WTC11 (cell line): ENCODE data around the gene RBCK1. TPM values are rescaled to one million over a fixed set of nuclear protein-coding genes. Genes with fewer than 3 reads are reported as not detected.

Experiments used
- ATAC-seq: fragments of 200-7000 bp; cut with Tn5 transposase; 2 replicates; pipeline ENCODE4 v1.10.0; 2021; ENCODE audit warnings: mild to moderate bottlenecking, moderate library complexity
- CTCF ChIA-PET: fragments of 300-600 bp; sonication (Branson Sonifier 250); formaldehyde crosslinking; loops from one replicate; lab custom pipeline; 2021; ENCODE audit warnings: antibody characterized with exemption; lab: Charles Lee
- POLR2A ChIA-PET: fragments of 350-600 bp; sonication (Branson Sonifier 250); formaldehyde crosslinking; loops from one replicate; lab custom pipeline; 2021; ENCODE audit warnings: antibody characterized with exemption; lab: Charles Lee
- DNase-seq: peaks from one replicate; pipeline ENCODE4 v3.0.0; 2021; ENCODE audit warnings: low spot score
- H3K27ac Mint-ChIP-seq: 2 replicates; pipeline ENCODE4 v1.8.0; 2021; ENCODE audit warnings: mixed read lengths
- H3K27me3 Mint-ChIP-seq: 2 replicates; pipeline ENCODE4 v1.8.0; 2021; ENCODE audit warnings: low read depth, mild to moderate bottlenecking, moderate library complexity, mixed read lengths
- H3K36me3 Mint-ChIP-seq: 2 replicates; pipeline ENCODE4 v1.8.0; 2021; ENCODE audit warnings: mixed read lengths
- H3K4me1 Mint-ChIP-seq: 2 replicates; pipeline ENCODE4 v1.8.0; 2022; ENCODE audit warnings: mixed read lengths
- H3K4me3 Mint-ChIP-seq: 2 replicates; pipeline ENCODE4 v1.8.0; 2021; ENCODE audit warnings: mild to moderate bottlenecking, moderate library complexity, mixed read lengths
- H3K9me3 Mint-ChIP-seq: 2 replicates; pipeline ENCODE4 v1.8.0; 2021; ENCODE audit warnings: mixed read lengths
- ATF1 ChIP-seq: sonication (generic); formaldehyde crosslinking; IDR thresholded peaks from 2 replicates; pipeline ENCODE4 v1.8.1; 2023; ENCODE audit warnings: mild to moderate bottlenecking, moderate library complexity, missing genetic modification reagents
- E2F1 ChIP-seq: sonication (generic); formaldehyde crosslinking; IDR thresholded peaks from 2 replicates; pipeline ENCODE4 v1.8.0; 2022; ENCODE audit warnings: mild to moderate bottlenecking, missing genetic modification reagents
- EMX1 ChIP-seq: fragments of 250-450 bp; sonication (Bioruptor Pico); IDR thresholded peaks from 2 replicates; pipeline ENCODE4 v1.8.0; 2021; ENCODE audit warnings: mild to moderate bottlenecking
- ESRRA ChIP-seq: sonication (generic); formaldehyde crosslinking; IDR thresholded peaks from 2 replicates; pipeline ENCODE4 v1.8.1; 2022; ENCODE audit warnings: mild to moderate bottlenecking, missing genetic modification reagents, borderline replicate concordance
- FOXK1 ChIP-seq: sonication (generic); formaldehyde crosslinking; IDR thresholded peaks from 2 replicates; pipeline ENCODE4 v1.8.0; 2022; ENCODE audit warnings: mild to moderate bottlenecking, moderate library complexity, missing genetic modification reagents
- FOXP1 ChIP-seq: sonication (generic); formaldehyde crosslinking; IDR thresholded peaks from 2 replicates; pipeline ENCODE4 v1.8.0; 2022; ENCODE audit warnings: missing genetic modification reagents, mild to moderate bottlenecking, moderate library complexity, borderline replicate concordance
- HMGXB4 ChIP-seq: sonication (generic); formaldehyde crosslinking; IDR thresholded peaks from 2 replicates; pipeline ENCODE4 v1.8.1; 2023; ENCODE audit warnings: mild to moderate bottlenecking, moderate library complexity, missing genetic modification reagents
- IRF1 ChIP-seq: sonication (generic); formaldehyde crosslinking; IDR thresholded peaks from 2 replicates; pipeline ENCODE4 v1.8.0; 2023; ENCODE audit warnings: missing genetic modification reagents
- IRF2 ChIP-seq: sonication (generic); formaldehyde crosslinking; IDR thresholded peaks from 2 replicates; pipeline ENCODE4 v1.8.0; 2022; ENCODE audit warnings: low read depth, missing genetic modification reagents, borderline replicate concordance
- MXD4 ChIP-seq: fragments of 250-450 bp; sonication (Bioruptor Pico); IDR thresholded peaks from 2 replicates; pipeline ENCODE4 v1.8.0; 2021; ENCODE audit warnings: mild to moderate bottlenecking, moderate library complexity, borderline replicate concordance
- NFATC4 ChIP-seq: fragments of 250-450 bp; sonication (Bioruptor Pico); IDR thresholded peaks from 2 replicates; pipeline ENCODE4 v1.9.0; 2021; ENCODE audit warnings: mild to moderate bottlenecking
- NR2C2 ChIP-seq: sonication (generic); formaldehyde crosslinking; IDR thresholded peaks from 2 replicates; pipeline ENCODE4 v1.8.0; 2022; ENCODE audit warnings: mild to moderate bottlenecking, missing genetic modification reagents
- PRDM15 ChIP-seq: sonication (generic); formaldehyde crosslinking; IDR thresholded peaks from 2 replicates; pipeline ENCODE4 v1.8.0; 2022; ENCODE audit warnings: missing genetic modification reagents
- RELA ChIP-seq: sonication (generic); formaldehyde crosslinking; IDR thresholded peaks from 2 replicates; pipeline ENCODE4 v1.8.1; 2022; ENCODE audit warnings: missing genetic modification reagents, mild to moderate bottlenecking, borderline replicate concordance
- STAT6 ChIP-seq: sonication (generic); formaldehyde crosslinking; conservative IDR thresholded peaks from 2 replicates; pipeline ENCODE4 v1.8.1; 2023; ENCODE audit warnings: mild to moderate bottlenecking, low read depth, missing genetic modification reagents, moderate library complexity
- TEAD1 ChIP-seq: sonication (generic); formaldehyde crosslinking; IDR thresholded peaks from 2 replicates; pipeline ENCODE4 v1.8.0; 2022; ENCODE audit warnings: mild to moderate bottlenecking, missing genetic modification reagents
- ZNF219 ChIP-seq: sonication (generic); formaldehyde crosslinking; IDR thresholded peaks from 2 replicates; pipeline ENCODE4 v1.8.0; 2023; ENCODE audit warnings: missing genetic modification reagents, mild to moderate bottlenecking, borderline replicate concordance
- ZNF416 ChIP-seq: fragments of 250-450 bp; sonication (Bioruptor Pico); IDR thresholded peaks from 2 replicates; pipeline ENCODE4 v1.9.0; 2021; ENCODE audit warnings: mild to moderate bottlenecking, inconsistent platforms
- ZSCAN18 ChIP-seq: fragments of 250-450 bp; sonication (Bioruptor Pico); IDR thresholded peaks from 2 replicates; pipeline ENCODE4 v2.1.2; 2022; ENCODE audit warnings: mild to moderate bottlenecking, moderate library complexity
- total RNA-seq: library from RNA; stranded (reverse); gene quantifications from 3 replicates; pipeline ENCODE4 v1.2.3, GENCODE V29; 2021

RBCK1 gene
- total RNA-seq, 1 experiment from 2014 or later: 75.2 TPM

- ChIA-PET CTCF (interaction anchor here (5.3 kb wide), 1 partner anchor 22 kb away, joined by 30 read pairs; no protein-coding TSS in a partner anchor), POLR2A (interaction anchor here (0.8 kb wide), 1 partner anchor 24 kb away, joined by 4 read pairs; the partner anchor contains the start of gene RBCK1)
- H3K9me3 Mint-ChIP-seq: no peaks in the 10 kb centered on the region
- ATAC-seq (no peak), DNase-seq (no peak)
- no peaks in the 10 kb centered on the region for H3K4me1 Mint-ChIP-seq
- peaks cover 25% of the 10 kb centered on the region for H3K27me3 Mint-ChIP-seq
- TF ChIP-seq RELA (no peak), NFATC4 (CRISPR knock-in tag) (no peak), NR2C2 (CRISPR knock-in tag) (no peak), IRF2 (CRISPR knock-in tag) (no peak), FOXK1 (no peak), TEAD1 (CRISPR knock-in tag) (no peak), IRF1 (no peak), ZNF416 (no peak), ZNF219 (CRISPR knock-in tag) (no peak), STAT6 (CRISPR knock-in tag) (no peak), HMGXB4 (no peak), ATF1 (CRISPR knock-in tag) (no peak), ESRRA (CRISPR knock-in tag) (no peak), MXD4 (CRISPR knock-in tag) (no peak), E2F1 (CRISPR knock-in tag) (no peak), EMX1 (CRISPR knock-in tag) (no peak), FOXP1 (CRISPR knock-in tag) (no peak), PRDM15 (CRISPR knock-in tag) (no peak), ZSCAN18 (no peak)
- no peak overlapping the region for H3K27ac Mint-ChIP-seq
- H3K36me3 Mint-ChIP-seq: 0 out of 2 replicates have a peak, but pooled peaks cover 4% of the 10 kb centered on the region
- no peak overlapping the region for H3K4me3 Mint-ChIP-seq
These were observed 24.2 kb upstream of the RBCK1 start for GRCh38 chr20:383889-384288.
